Germinal center (tissue), 1 donor: ENCODE measurements around the gene ANKRD55.
"Not testable (repeated sequence)": the region's sequence is repeated elsewhere in the genome, so short reads cannot be mapped to it uniquely, and the experiment has no call there.

Experiments used
- DNase-seq: peaks from one replicate; pipeline ENCODE4 v3.0.0; 2012; ENCODE audit warnings: mixed read lengths, low spot score

The ANKRD55 gene

GRCh38 chr5:56102207-56102606, 130.9 kb downstream of the ANKRD55 start:
- not testable (repeated sequence) for DNase-seq

GRCh38 chr5:56101180-56101579, 131.9 kb downstream of the ANKRD55 start:
- DNase-seq: no peak

GRCh38 chr5:56100439-56101176, 132.5 kb downstream of the ANKRD55 start:
- DNase-seq: no peak

GRCh38 chr5:56099346-56099745, 133.8 kb downstream of the ANKRD55 start:
- DNase-seq: no peak

GRCh38 chr5:56097055-56097454, 136.1 kb downstream of the ANKRD55 start:
- no peak for DNase-seq

GRCh38 chr5:56095579-56096102, 137.5 kb downstream of the ANKRD55 start:
- DNase-seq: no peak

GRCh38 chr5:56094579-56095361, 138.4 kb downstream of the ANKRD55 start:
- no peak for DNase-seq

GRCh38 chr5:56093970-56094369, 139.2 kb downstream of the ANKRD55 start:
- no peak for DNase-seq

GRCh38 chr5:56092115-56092514, 141.0 kb downstream of the ANKRD55 start:
- DNase-seq: no peak

- no peak for DNase-seq
Observed at GRCh38 chr5:56091664-56092063, 141.5 kb downstream of the ANKRD55 start.

GRCh38 chr5:56090793-56091460, 142.2 kb downstream of the ANKRD55 start:
- no peak for DNase-seq

GRCh38 chr5:56088967-56089829, 143.9 kb downstream of the ANKRD55 start:
- no peak for DNase-seq

- DNase-seq: no peak
Observed at GRCh38 chr5:56088431-56088949, 144.6 kb downstream of the ANKRD55 start.

GRCh38 chr5:56085193-56085592, 147.9 kb downstream of the ANKRD55 start:
- DNase-seq: no peak

- DNase-seq: no peak
Observed at GRCh38 chr5:56083286-56083854, 149.8 kb downstream of the ANKRD55 start.

GRCh38 chr5:56081053-56081642, 152.0 kb downstream of the ANKRD55 start:
- not testable (repeated sequence) for DNase-seq

GRCh38 chr5:56080375-56081052, 152.6 kb downstream of the ANKRD55 start:
- no peak for DNase-seq

GRCh38 chr5:56079157-56079500, 154.0 kb downstream of the ANKRD55 start:
- not testable (repeated sequence) for DNase-seq

- DNase-seq: no peak
Observed at GRCh38 chr5:56078278-56079156, 154.6 kb downstream of the ANKRD55 start.
